HG03066 (cell line): ENCODE results near the gene GAK.
"Not testable (repeated sequence)": the region's sequence is repeated elsewhere in the genome, so short reads cannot be mapped to it uniquely, and the experiment has no call there.

ENCODE experiments used
- ATAC-seq: cut with Tn5 transposase; IDR thresholded peaks from one replicate; pipeline ENCODE4 v1.9.1; 2021; ENCODE audit warnings: low read depth; ENCODE audit not compliant: unreplicated experiment

Gene GAK

GRCh38 chr4:823176-823760 is 108.8 kb downstream of the GAK start:
- no peak for ATAC-seq

- ATAC-seq, result no peak
These were observed 109.5 kb downstream of the GAK start for GRCh38 chr4:822361-823175.

- no peak for ATAC-seq
These were observed 110.5 kb downstream of the GAK start for GRCh38 chr4:821631-822030.

GRCh38 chr4:821181-821591 is 110.9 kb downstream of the GAK start:
- no peak for ATAC-seq

- ATAC-seq, result no peak
These were observed 111.6 kb downstream of the GAK start for GRCh38 chr4:820230-821172.

- ATAC-seq, result no peak
These were observed 112.5 kb downstream of the GAK start for GRCh38 chr4:819401-820229.

- no peak for ATAC-seq
These were observed 113.8 kb downstream of the GAK start for GRCh38 chr4:818106-818921.

- ATAC-seq, result no peak
These were observed 116.5 kb downstream of the GAK start for GRCh38 chr4:815464-816146.

- ATAC-seq, result no peak
These were observed 117.7 kb downstream of the GAK start for GRCh38 chr4:814312-814850.

GRCh38 chr4:813900-814299 is 118.2 kb downstream of the GAK start:
- no peak for ATAC-seq

GRCh38 chr4:808860-809570 is 123.1 kb downstream of the GAK start:
- no peak for ATAC-seq

- ATAC-seq, result no peak
These were observed 124.3 kb downstream of the GAK start for GRCh38 chr4:807792-808191.

- not testable (repeated sequence) for ATAC-seq
These were observed 125.1 kb downstream of the GAK start for GRCh38 chr4:806979-807378.

- no peak for ATAC-seq
These were observed 127.3 kb downstream of the GAK start for GRCh38 chr4:804804-805203.

- no peak for ATAC-seq
These were observed 128.2 kb downstream of the GAK start for GRCh38 chr4:803884-804283.

- no peak for ATAC-seq
These were observed 130.5 kb downstream of the GAK start for GRCh38 chr4:801436-802124.
